ENCODE results near the gene RAB14. TPM values are rescaled to one million over a fixed set of nuclear protein-coding genes. Genes with fewer than 3 reads are reported as not detected.
"Not testable (repeated sequence)": the region's sequence is repeated elsewhere in the genome, so short reads cannot be mapped to it uniquely, and the experiment has no call there.

RAB14 gene
- polyA plus RNA-seq, 1 donor from 2014 or later: 35.7 TPM

GRCh38 chr9:121138973-121139372 is 62.7 kb downstream of the RAB14 start:
- Mint-ChIP-seq H3K27me3 (no peaks in the 10 kb centered on the region), H3K4me3 (no peak overlapping the region), H3K4me1 (peaks cover 9 to 22% (median 18%) of the 10 kb centered on the region in 3 donors), H3K36me3 (peaks cover 5% of the 10 kb centered on the region), H3K9me3 (no peaks in the 10 kb centered on the region), H3K27ac (peak overlapping the region in 2 of 3 donors; percentile 17 to 64)

- Mint-ChIP-seq H3K4me1 (peaks cover 9 to 22% (median 18%) of the 10 kb centered on the region in 3 donors), H3K27me3 (no peaks in the 10 kb centered on the region), H3K27ac (peak overlapping the region in 1 of 3 donors; percentile 81), H3K9me3 (no peaks in the 10 kb centered on the region), H3K4me3 (no peak overlapping the region), H3K36me3 (peaks cover 5% of the 10 kb centered on the region)
Measured at GRCh38 chr9:121138561-121138960, 63.1 kb downstream of the RAB14 start.

- H3K36me3 Mint-ChIP-seq: peaks cover 16% of the 10 kb centered on the region
- H3K27ac Mint-ChIP-seq: no peak overlapping the region
- H3K4me1 Mint-ChIP-seq: peaks cover 36 to 46% (median 38%) of the 10 kb centered on the region in 3 donors
- H3K4me3 Mint-ChIP-seq: no peak overlapping the region
- H3K27me3 Mint-ChIP-seq: no peaks in the 10 kb centered on the region
- H3K9me3 Mint-ChIP-seq: no peaks in the 10 kb centered on the region
Measured at GRCh38 chr9:121135642-121136041, 66.0 kb downstream of the RAB14 start.

- Mint-ChIP-seq H3K4me3 (peak overlapping the region in 3 of 4 donors; percentile 53 to 89 (median 73)), H3K4me1 (peaks cover 44 to 55% (median 50%) of the 10 kb centered on the region in 3 donors), H3K36me3 (peaks cover 25% of the 10 kb centered on the region), H3K27ac (peak overlapping the region in 2 of 3 donors; percentile 29 to 83), H3K27me3 (no peaks in the 10 kb centered on the region), H3K9me3 (peaks cover 0 to 1% (median 0%) of the 10 kb centered on the region in 3 donors)
Measured at GRCh38 chr9:121133104-121133816, 68.4 kb downstream of the RAB14 start.

GRCh38 chr9:121129384-121129783 is 72.3 kb downstream of the RAB14 start:
- H3K36me3 Mint-ChIP-seq: peaks cover 30% of the 10 kb centered on the region
- peaks cover 46 to 53% (median 47%) of the 10 kb centered on the region in 3 donors for H3K4me1 Mint-ChIP-seq
- not testable (repeated sequence) for H3K9me3 Mint-ChIP-seq, H3K27me3 Mint-ChIP-seq
- H3K4me3 Mint-ChIP-seq: peak overlapping the region in 2 of 4 donors; percentile 80 to 84
- H3K27ac Mint-ChIP-seq: peak overlapping the region in 2 of 3 donors; percentile 3 to 90

Other genes with a start within 250 kb of the RAB14 start
- gene C5, start 151.6 kb downstream of the RAB14 start, polyA plus RNA-seq: 0.99 TPM
- gene CNTRL, start 126.9 kb downstream of the RAB14 start, polyA plus RNA-seq: 30.4 TPM
- gene GSN, start 66.3 kb upstream of the RAB14 start, polyA plus RNA-seq: 69.4 TPM
- gene STOM, start 168.4 kb upstream of the RAB14 start, polyA plus RNA-seq: 17.2 TPM

Measured in IgD-negative memory B cell (primary cell).